ENCODE data around the gene KCNAB3.

- TF ChIP-seq CTCF (IDR thresholded peaks at IDR 0.05; ENCODE audit: low read depth, low read length, missing input control), result no peak
- TF ChIP-seq REST (IDR thresholded peaks at IDR 0.05), result no peak
- TF ChIP-seq YY1 (IDR thresholded peaks at IDR 0.05), result no peak
- no peak for TF ChIP-seq RAD21 (IDR thresholded peaks at IDR 0.05)
- no peak for TF ChIP-seq SP1 (IDR thresholded peaks at IDR 0.05)
Observed at GRCh38 chr17:7947651-7948050, 18.0 kb upstream of the KCNAB3 start.

Data from liver (tissue), 3 donors.